ENCODE results near the gene IFNL1. TPM values are rescaled to one million over a fixed set of nuclear protein-coding genes. Genes with fewer than 3 reads are reported as not detected.

IFNL1 gene
- total RNA-seq, 1 experiment from 2014 or later, result not detected

GRCh38 chr19:39246951-39247669, 49.1 kb upstream of the IFNL1 start (continued):
- TF ChIP-seq ARID4B (CRISPR knock-in tag; IDR thresholded peaks at IDR 0.05; ENCODE audit: borderline replicate concordance) (no peak; the same call in 1 of the 2 replicates), RELA (CRISPR knock-in tag; IDR thresholded peaks at IDR 0.05; ENCODE audit: borderline replicate concordance) (peak; percentile 75; the same call in 1 of the 2 replicates), PREB (CRISPR knock-in tag; IDR thresholded peaks at IDR 0.05; ENCODE audit: borderline replicate concordance) (no peak), AFF4 (CRISPR knock-in tag; IDR thresholded peaks at IDR 0.05; ENCODE audit: borderline replicate concordance) (no peak; the same call in 1 of the 2 replicates), AR (CRISPR knock-in tag; IDR thresholded peaks at IDR 0.05) (no peak), SMAD4 (CRISPR knock-in tag; IDR thresholded peaks at IDR 0.05) (no peak), RORB (CRISPR knock-in tag; IDR thresholded peaks at IDR 0.05) (no peak), E2F1 (CRISPR knock-in tag; IDR thresholded peaks at IDR 0.05) (peak; percentile 94), TCF7 (CRISPR knock-in tag; IDR thresholded peaks at IDR 0.05; ENCODE audit: low read depth) (peak; percentile 85; the same call in 1 of the 2 replicates), ZSCAN18 (CRISPR knock-in tag; IDR thresholded peaks at IDR 0.05) (no peak), ERG (CRISPR knock-in tag; IDR thresholded peaks at IDR 0.05) (no peak), MXD4 (CRISPR knock-in tag; IDR thresholded peaks at IDR 0.05; ENCODE audit: borderline replicate concordance) (no peak), ELF4 (CRISPR knock-in tag; IDR thresholded peaks at IDR 0.05; ENCODE audit: low read depth) (no peak), MLX (CRISPR knock-in tag; IDR thresholded peaks at IDR 0.05) (no peak), ZNF416 (CRISPR knock-in tag; IDR thresholded peaks at IDR 0.05) (no peak), NFYB (CRISPR knock-in tag; conservative IDR thresholded peaks at IDR 0.05; ENCODE audit: low read depth) (peak; percentile 74), SP1 (CRISPR knock-in tag; conservative IDR thresholded peaks at IDR 0.05) (peak; percentile 70; the same call in 1 of the 2 replicates), CREM (CRISPR knock-in tag; IDR thresholded peaks at IDR 0.05) (peak; percentile 54; the same call in 1 of the 2 replicates)

All from WTC11 (cell line).